Right ventricle myocardium superior (tissue), 1 donor: ENCODE measurements around the gene TMEM255B. TPM values are rescaled to one million over a fixed set of nuclear protein-coding genes. Genes with fewer than 3 reads are reported as not detected.

Experiments used
- ATAC-seq: fragments of 200-7000 bp; cut with Tn5 transposase; one replicate; pipeline ENCODE4 v1.9.1; 2020; ENCODE audit warnings: mild to moderate bottlenecking; ENCODE audit not compliant: poor library complexity
- DNase-seq: peaks from one replicate; pipeline ENCODE4 v3.0.0-alpha.2; 2020
- intact Hi-C: fragments of 100-400 bp; cut with DNase I; formaldehyde crosslinking; loops from one replicate; pipeline ENCODE4 v1.11.2; 2022
- total RNA-seq: library from RNA; stranded (reverse); fragmentation: NEBNext Ultra II Directional; extraction: Animal tissue kit (Norgen Biotek cat#: 25700); gene quantifications from one replicate; pipeline ENCODE4 v1.2.1, GENCODE V29; 2021
- donor health status: DM: no; HTN: yes; CAD: no; lungs with severe emphysema.

Gene TMEM255B
- total RNA-seq, 1 donor from 2014 or later = 6.9 TPM

DNA sequence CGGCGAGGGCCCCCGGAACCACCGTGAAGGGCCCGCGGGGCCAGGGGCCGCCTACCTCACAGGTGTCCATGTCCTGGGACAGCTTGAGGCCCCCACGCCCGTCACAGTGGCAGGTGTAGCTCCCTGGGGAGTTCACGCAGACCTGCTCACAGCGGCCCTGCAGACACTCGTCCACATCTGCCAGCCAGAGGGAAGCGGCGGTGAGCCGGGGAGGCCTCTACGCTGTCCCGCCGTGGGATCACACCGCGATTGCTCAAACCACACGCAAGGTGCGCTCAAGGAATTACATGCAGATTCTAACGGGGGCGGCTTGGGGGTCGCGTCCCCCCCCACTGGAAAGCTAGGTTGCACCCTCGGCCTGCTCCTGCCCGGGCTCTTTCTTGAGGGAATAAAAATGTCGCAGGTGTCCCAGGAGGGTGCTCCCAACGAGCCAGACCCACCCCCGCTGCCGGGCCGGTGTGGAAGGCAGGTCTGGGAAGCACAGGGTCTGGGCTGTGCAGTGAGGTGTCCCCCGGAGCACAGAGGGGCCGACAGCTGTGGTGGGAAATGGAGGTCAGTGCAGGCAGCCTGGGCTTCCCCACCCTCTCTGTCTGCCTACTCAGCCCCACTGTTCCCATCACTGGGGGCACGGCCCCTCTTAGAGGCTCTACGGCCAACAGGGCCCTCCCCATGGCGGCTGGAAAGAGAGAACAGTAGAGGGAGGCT is 75.6 kb downstream of the TMEM255B start:
- intact Hi-C loops = no loop called here

DNA sequence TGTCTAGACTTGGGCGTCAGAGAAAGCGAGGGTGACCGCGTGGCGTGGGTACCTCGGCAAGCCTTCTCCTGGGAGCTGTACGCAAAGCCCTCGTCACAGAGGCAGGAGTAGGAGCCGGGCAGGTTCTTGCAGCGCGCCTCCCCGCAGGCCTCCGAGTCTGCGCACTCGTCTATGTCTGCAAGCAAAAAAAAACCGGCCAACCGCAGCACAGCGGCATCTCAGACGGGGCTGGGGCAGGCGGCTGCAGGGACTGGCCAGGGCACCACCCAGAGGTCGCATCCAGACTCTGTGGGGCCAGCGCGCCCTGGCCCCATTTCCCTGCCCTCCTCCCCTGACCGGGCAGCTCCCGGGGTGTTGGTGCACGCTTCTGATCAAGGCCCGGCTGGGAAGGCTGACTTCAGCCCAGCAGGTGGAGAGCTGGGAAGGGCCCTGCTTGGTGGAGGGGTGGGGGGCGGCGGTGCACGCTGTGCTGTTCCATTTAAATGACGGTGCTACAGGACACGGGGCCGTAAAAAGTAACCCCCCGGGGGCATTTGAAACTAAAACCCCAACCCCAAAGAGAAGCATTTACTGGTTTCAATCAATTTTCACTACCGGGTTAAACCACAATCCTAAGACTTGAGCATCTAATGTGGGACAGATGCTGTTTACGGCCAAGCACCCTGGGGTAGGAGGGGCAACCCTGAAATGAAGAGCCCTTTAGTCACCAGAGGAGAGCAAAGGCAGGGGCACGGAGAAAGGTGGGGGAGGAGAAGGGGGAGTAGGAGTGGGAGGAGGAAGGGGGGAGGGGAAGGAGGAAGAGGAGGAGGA is 76.6 kb downstream of the TMEM255B start:
- peak; percentile 27 for DNase-seq
- intact Hi-C loops = no loop called here
- no peak for ATAC-seq

More for the DNA sequence above, 75.6 kb downstream of the TMEM255B start:
- DNase-seq = peak; percentile 41
- ATAC-seq = no peak

DNA sequence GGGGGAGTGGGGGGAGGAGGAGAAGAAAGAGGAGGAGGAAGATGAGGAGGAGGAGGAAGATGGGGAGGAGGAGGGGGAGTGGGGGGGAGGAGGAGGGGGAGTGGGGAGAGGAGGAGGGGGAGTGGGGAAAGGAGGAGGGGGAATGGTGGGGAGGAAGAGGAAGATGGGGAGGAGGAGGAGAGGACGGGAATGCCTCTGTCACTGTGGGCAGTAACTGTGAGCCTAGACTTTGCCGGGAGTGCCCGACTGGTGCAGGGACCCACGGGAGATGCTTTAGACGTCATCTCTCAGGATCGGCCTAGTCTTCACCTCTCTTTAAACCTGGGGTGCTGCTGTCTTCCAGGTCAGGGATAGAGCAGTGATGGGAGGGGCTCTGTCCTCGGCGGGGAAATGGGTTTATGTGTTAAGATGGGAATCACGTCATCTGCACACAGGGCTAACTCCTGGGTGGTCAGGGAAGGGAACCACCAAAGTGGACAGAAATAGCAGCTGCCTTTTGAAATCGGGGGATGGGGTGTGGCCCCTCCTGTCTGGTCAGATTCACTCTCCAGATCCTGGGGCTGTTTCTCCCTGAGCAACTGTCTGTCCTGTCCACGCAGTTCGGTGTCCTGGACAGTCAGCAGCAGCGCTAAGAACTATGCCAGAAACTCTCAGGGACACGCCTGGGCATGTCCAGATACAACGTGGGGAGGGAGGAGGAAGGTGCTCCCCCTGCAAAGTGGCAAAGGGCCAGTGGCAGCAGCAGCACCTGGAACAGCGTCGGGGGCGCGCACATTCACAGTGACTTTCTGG is 77.9 kb downstream of the TMEM255B start:
- DNase-seq (peak; percentile 78), ATAC-seq (peak; percentile 77)
- intact Hi-C loops = no loop called here

DNA sequence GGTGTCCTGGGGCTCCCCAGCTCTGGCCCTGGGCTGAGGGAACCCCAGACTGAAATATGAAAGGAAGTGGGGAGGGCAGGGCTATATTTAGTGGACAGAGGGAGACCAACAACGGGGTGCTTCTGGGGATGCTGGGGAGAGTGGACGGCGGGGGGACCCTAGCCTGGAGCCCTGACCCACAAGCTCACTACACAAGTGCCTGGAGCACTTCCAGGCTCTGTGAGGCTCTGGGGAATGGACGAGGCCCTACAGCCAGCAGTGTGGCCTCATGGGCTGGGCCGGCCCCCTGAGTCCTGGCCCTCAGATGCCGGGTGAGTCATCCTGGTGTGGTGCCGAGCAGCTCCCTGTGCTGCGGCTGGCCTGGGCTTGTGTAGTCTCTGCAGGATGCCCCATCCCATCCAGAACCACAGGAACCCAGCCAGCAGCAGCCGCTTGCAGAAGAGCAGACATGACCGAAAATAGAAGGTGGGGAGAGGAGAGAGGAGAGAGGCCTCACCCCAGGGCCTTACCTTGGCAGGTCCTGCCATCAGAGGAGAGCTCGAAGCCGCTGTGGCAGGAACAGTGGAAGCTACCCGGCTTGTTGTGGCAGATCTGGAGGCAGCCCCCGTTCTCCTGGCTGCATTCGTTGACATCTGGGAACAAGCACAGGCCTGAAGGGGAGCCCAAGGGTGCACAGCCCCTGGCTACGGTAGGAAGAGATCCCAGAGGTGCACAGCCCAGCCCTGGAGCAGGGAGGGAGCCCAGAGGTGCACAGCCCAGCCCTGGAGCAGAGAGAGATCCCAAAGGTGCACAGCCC is 78.7 kb downstream of the TMEM255B start:
- DNase-seq (peak; percentile 97), ATAC-seq (peak; percentile 96)
- intact Hi-C loops = no loop called here

DNA sequence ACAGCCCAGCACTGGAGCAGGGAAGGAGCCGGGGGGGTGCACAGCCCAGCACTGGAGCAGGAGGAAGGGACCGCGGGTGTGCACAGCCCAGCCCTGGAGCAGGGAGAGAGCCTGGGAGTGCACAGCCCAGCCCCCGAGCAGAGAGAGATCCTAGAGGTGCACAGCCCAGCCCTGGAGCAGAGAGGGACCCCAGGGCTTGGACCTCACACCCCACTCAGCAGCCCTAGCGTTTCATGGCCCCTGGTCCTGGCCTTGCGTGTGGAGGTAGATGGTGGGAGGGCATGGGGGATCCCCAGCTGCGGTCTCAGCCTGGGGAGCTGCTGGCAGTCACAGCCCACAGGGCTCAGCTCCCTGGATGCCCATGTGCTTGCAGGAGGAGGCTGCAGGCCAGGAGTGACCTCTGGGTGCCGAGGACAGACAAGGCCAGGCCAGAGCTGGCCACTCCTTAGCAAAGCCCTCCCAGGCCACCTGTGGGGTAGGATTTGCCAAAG is 79.7 kb downstream of the TMEM255B start:
- ATAC-seq = no peak
- intact Hi-C loops = no loop called here
- peak; percentile 41 for DNase-seq

DNA sequence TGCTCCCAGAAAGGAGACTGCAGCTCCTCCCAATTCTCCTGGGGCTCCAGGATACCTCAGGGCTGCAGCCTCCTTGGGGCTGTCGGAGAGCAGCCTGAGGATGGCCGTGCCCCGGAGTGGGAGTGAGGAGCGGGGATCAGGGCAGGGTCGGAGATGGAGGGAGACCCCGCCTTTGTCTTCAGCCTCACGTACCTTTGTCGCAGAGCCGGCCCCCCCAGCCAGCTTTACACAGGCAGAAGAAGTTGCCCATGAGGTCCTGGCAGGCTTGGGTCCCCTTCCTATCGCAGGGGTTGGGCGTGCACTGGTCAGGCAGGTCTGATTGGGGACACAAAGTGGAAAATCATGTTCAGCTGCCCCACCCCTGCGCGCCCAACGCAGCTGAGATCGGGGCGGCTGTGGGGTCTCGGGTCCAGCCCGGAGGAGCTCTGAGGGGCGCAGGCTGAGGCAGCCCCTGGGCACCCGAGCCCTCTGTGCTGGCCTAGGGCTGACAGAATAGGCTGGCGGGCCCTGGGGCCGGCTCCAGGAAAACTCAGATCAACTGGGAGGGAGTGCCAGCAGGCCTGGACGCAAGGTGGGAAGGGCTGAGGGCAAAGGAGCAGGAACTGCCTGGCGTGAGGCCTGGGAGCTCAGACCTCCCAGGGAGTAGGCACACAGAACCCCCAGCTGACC is 80.6 kb downstream of the TMEM255B start:
- DNase-seq (peak; percentile 77), ATAC-seq (peak; percentile 29)
- intact Hi-C loops = no loop called here

DNA sequence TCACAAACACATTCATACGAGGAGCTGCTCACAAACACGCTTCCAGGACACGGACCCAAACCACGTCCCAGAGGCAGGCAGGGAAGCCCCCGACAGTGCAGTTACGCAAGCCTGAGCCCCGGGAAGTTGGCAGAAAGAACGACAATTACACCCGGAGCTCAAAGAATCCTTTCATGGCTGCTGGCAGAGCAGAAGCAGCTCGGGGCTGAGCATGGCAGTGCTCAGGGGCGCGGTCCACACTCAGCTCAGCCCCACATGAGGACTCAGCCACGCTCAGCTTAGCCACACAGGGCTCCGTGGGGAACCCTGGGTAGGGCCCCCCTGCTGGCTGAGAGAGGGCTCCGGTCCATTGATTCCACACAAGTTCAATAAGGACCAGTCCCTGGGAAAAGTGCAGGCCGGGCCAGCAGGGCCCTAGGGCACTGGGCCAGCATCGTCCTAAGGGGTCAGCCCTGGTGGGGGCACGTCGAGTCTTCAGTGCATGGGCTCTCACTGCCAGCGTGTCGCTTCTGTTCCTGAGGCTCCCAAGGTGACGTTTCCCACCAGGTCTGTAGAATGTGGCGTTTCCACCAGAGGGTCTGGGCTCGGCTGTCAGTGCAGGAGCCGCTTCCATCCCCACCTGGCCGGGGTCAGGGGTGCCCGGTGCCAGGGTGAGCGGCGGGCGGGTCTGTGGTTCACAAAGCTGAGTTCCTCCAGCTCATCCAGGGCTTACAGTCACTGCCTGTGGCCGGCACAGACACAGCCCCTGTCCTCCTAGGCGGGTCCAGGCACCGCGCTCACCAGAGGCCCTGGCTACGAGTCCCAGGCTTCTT is 81.7 kb downstream of the TMEM255B start:
- DNase-seq (no peak), ATAC-seq (no peak)
- intact Hi-C loops = no loop called here

DNA sequence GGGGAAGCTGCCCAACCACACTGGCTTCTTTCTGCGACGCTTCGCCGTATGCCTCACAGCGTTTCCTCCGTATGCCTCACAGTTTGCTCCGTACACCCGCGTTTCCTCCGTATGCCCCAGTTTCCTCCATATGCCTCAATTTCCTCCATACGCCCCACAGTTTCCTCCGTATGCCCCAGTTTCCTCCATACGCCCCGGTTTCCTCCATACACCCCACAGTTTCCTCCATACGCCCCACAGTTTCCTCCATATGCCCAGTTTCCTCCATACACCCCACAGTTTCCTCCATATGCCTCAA is 82.3 kb downstream of the TMEM255B start:
- intact Hi-C loops = no loop called here
- DNase-seq (no peak), ATAC-seq (no peak)

DNA sequence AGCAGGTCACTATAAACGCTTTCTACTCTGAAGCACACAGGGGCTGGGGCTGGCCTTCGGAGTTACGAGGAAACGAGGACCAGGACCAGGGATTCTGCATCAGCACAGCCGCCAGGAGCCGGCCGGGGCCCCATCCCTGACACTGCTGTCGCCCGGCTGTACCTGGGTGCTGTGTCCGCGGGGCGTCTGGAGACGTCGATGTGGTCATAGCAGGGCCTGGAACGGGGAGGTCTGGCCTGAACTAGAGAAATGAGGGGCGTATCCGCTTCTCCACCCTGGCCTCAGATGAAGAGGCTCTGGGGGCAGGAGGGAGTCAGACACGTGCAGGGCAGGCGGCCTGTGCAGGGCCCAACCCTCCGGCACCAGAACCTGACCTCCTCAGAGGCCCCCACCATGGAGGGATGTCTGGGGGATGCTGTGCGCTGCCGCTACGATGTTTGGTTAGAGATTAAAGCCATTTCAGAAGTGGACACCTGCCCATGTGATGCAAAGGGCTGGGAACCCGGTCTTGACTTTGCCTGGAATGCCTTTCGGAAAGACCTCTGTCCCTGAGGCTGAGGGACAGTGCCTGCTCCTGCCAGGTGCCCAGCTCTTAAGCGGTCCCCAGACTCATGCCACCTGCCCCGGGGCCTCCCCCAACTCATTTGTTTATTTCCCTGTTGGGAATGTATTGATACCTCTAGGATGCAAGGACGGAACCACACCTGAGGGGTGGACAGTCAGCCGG is 83.5 kb downstream of the TMEM255B start:
- no peak for ATAC-seq
- intact Hi-C loops = no loop called here
- DNase-seq = no peak

DNA sequence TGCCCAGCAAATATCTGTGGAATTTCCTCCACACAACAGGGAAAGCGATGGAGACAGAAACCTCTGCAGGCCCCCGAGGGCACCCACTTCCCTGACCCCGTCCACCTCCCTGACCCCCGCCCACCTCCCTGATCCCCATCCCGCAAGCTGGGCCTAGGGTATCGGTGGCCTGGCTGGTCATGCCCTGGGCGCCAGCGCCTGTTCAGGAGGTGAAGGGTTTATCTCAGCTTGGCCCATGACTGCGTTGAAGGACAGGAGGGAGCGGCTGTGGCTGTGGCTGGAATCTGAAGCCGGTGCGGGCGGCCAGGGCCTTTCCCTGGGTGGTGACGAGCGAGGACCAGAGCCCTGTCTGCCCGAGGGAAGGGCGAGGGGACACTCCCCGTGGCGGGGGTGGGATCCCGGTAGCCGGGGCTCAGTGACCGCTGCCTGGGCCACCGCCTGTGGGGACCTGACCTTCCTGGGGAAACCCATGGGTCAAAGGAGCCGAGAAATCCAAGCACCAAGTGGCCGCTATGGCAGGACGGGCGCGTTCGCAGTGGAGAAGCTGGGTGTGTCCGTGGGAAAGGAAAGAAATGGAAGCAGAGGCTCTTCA is 84.1 kb downstream of the TMEM255B start:
- intact Hi-C loops = no loop called here
- DNase-seq = no peak

DNA sequence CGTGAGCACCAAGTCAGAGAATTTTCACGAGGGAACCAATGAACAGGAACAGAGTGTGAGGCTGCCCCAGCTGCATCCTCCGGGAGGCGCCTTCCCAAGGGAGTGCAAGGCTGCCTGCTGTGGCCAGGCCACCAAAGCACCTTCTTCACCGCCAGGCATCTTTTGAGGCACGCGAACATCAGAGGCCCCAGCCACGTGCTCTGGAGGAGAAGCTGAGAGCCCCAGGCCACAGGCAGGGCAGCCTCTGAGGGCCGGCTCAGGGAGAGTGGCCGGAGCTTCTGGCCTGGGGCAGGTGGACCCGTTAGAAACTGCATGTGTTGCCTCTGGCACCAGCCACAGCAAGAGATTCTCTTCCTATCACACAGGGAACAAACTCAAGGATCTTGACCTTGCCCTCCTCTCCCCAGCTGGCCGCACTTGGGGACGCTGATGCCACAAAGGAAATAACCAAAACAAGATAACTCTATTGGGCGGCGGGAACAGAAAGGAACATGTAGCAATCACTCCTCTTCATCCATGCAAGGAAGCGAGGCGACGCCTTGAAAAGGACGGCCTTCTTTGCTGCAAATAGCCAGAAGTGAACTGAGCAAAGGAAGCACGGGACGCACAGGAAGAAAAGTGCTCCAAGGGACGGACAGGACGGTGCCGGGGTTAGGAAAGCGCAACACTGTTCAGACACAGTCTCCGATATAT is 85.0 kb downstream of the TMEM255B start:
- DNase-seq (no peak), ATAC-seq (no peak)
- intact Hi-C loops = no loop called here

More for the DNA sequence above, 84.1 kb downstream of the TMEM255B start:
- ATAC-seq = peak; percentile 34

DNA sequence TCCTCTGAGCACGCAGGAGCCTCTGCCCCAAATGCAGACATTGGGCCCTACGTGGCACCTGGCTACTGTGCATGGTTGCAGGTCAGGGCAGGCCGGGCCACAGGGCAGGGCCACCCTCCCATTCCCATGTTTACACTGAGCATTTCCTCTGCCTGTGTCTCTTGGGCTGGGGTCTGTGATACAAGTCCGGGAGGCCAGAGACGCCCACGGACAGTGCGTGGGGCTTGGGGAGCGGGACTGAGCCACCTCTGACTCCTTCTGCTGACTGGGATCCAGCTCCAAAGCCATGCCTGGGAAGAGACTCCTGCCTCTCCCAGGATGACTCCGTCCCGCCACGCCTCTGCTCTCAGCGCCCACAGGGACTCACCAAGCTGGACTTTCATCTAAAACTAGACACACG is 86.0 kb downstream of the TMEM255B start:
- intact Hi-C loops = no loop called here
- DNase-seq (no peak), ATAC-seq (no peak)

DNA sequence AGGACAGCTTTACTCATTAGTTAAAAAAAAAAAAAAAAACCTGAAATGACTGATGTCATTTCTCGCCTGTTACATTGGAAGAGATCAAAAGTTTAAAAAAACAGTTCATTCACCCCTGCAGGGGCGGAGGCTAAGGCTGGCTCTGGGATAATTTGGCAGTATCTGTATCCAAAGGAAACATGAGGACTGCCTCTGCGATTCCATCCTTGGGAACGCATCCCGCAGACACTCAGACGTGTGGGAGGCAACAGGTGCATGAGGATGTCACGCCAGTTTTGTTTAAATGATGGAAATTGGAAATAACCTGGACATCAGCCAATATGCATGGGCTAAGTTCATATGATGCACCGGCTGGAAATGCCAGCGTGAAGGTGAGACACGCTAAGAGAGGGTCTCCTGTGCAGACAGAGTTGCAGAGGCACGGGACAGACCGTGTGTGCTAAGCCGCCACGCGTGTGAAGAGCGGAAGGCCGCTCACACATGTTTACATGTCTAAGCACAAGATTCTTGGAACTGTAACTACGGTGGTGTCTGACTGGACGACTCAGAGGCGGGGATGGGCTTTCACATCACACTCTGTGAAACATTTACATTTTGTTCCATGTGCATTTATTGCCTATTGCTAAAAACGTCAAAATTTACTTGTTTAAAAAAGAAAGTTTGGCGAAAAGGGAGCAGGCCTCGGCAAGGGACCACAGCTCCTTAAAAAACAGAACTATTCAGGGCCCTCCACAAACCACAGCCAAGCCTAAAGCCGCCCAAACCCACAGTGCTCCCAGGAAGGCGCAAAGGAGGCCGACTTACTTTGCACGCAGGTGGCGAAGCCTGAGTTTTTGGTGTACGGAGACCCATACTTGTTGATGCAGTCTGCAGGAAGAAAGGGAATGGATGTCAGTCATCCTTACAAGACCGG is 87.0 kb downstream of the TMEM255B start:
- intact Hi-C loops = no loop called here
- DNase-seq (no peak), ATAC-seq (no peak)

DNA sequence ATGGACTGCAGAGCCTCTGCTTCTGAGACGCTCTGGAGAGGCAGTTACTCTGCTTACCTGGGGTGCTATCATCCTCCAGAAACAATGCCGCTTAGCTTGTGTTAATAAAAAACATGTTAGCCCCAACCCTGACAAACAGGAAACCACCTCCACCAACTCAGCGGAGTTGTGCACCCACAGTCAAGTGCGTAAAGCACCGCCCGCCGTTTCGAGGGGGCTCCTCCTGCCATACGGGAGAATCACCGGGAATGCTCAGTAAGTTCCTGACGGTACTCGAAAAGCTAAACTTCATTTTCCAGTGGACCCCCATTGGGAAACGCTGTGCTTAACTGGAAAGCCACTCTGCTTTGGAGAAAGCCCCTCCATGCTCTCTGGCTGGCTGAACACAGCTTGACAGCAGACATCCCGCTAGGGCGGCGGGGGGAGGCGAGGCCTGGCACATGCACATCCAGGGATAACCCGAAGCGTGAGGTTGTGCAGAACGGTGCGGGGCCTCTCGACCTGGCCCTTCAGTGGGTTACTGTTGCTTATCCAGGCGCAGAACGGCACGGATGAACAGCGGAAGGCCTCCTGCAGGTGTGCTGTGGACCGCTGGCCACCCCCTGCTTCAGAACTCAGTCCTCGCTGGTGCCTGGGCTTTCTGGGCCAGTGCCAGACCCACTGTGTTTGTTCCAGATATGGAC is 87.8 kb downstream of the TMEM255B start:
- ATAC-seq (no peak), DNase-seq (no peak)
- intact Hi-C loops = no loop called here
